PC-9 (cell line): ENCODE measurements around the gene CIITA. TPM values are rescaled to one million over a fixed set of nuclear protein-coding genes. Genes with fewer than 3 reads are reported as not detected.

ENCODE experiments used
- BruUV-seq: library from RNA; stranded (reverse); fragments of 400-500 nt; replicated peaks from 2 replicates; lab custom pipeline; 2021; lab: Mats Ljungman, UMichigan
- CTCF ChIA-PET: fragments of 300-600 bp; sonication (Branson Sonifier 250); formaldehyde crosslinking; loops from one replicate; lab custom pipeline; 2022; ENCODE audit warnings: antibody characterized with exemption; lab: Charles Lee
- POLR2A ChIA-PET: fragments of 300-600 bp; sonication (Branson Sonifier 250); formaldehyde crosslinking; loops from one replicate; lab custom pipeline; 2022; ENCODE audit warnings: antibody characterized with exemption; ENCODE audit not compliant: unreplicated experiment; lab: Charles Lee
- DNase-seq, 2 experiments: peaks; one replicate each; pipeline versions ENCODE4 v3.0.0 to v3.0.0-alpha.2; 2015 to 2022; ENCODE audit warnings: mixed read lengths in 1 of 2
- H2AFZ ChIP-seq: fragments of 200-600 bp; sonication (generic); 2 replicates; pipeline ENCODE4 v1.8.1; 2017; ENCODE audit warnings: antibody characterized with exemption
- H3F3A ChIP-seq: fragments of 200-600 bp; sonication (generic); 2 replicates; pipeline ENCODE4 v1.8.1; 2017; ENCODE audit warnings: antibody characterized with exemption, mild to moderate bottlenecking, low read depth; ENCODE audit not compliant: insufficient read depth
- H3K27ac ChIP-seq: fragments of 200-600 bp; sonication (generic); 2 replicates; pipeline ENCODE4 v1.6.1; 2016; ENCODE audit warnings: mixed run types
- H3K27me3 ChIP-seq: fragments of 200-600 bp; sonication (generic); 2 replicates; pipeline ENCODE4 v1.6.1; 2016; ENCODE audit warnings: low read depth, mixed run types; ENCODE audit not compliant: insufficient read depth
- H3K36me3 ChIP-seq: fragments of 200-600 bp; sonication (generic); 2 replicates; pipeline ENCODE4 v1.6.1; 2016; ENCODE audit warnings: low read depth, mixed run types
- H3K4me1 ChIP-seq: fragments of 200-600 bp; sonication (generic); replicated peaks from 2 replicates; pipeline ENCODE4 v1.6.1; 2016; ENCODE audit warnings: mixed run types; ENCODE audit not compliant: insufficient read depth
- H3K4me2 ChIP-seq: fragments of 200-600 bp; sonication (generic); 2 replicates; pipeline ENCODE4 v1.6.1; 2017; ENCODE audit warnings: mixed run types
- H3K4me3 ChIP-seq: fragments of 200-600 bp; sonication (generic); 2 replicates; pipeline ENCODE4 v1.6.1; 2016; ENCODE audit warnings: mixed run types
- H3K79me2 ChIP-seq: fragments of 200-600 bp; sonication (generic); 2 replicates; pipeline ENCODE4 v1.6.1; 2017; ENCODE audit warnings: low read depth, mixed run types
- H3K9me2 ChIP-seq: fragments of 200-600 bp; sonication (generic); 2 replicates; pipeline ENCODE4 v1.8.1; 2017; ENCODE audit warnings: mild to moderate bottlenecking; ENCODE audit not compliant: insufficient read depth
- H3K9me3 ChIP-seq: fragments of 200-600 bp; sonication (generic); 2 replicates; pipeline ENCODE4 v1.8.1; 2016; ENCODE audit warnings: low read depth; ENCODE audit not compliant: insufficient read depth
- H4K20me1 ChIP-seq: fragments of 200-600 bp; sonication (generic); 2 replicates; pipeline ENCODE4 v1.8.1; 2017; ENCODE audit not compliant: insufficient read depth
- CTCF ChIP-seq: fragments of 200-600 bp; sonication (generic); conservative IDR thresholded peaks from 2 replicates; pipeline ENCODE4 v1.6.1; 2017; ENCODE audit warnings: mixed run types, antibody characterized with exemption, mild to moderate bottlenecking, moderate library complexity
- EZH2 ChIP-seq: fragments of 200-600 bp; sonication (generic); IDR thresholded peaks from 2 replicates; pipeline ENCODE4 v1.8.0; 2017; ENCODE audit warnings: antibody characterized with exemption, low read depth
- intact Hi-C: fragments of 100-400 bp; cut with micrococcal nuclease; formaldehyde crosslinking; loops from one replicate; pipeline ENCODE4 v1.10.0; 2022; ENCODE audit not compliant: unreplicated experiment
- total RNA-seq: library from RNA; stranded (reverse); gene quantifications from 2 replicates; pipeline ENCODE4 v1.2.3, GENCODE V29; 2021

Gene CIITA
- total RNA-seq, 1 experiment from 2014 or later = 1.7 TPM

GRCh38 chr16:10942352-10943063, 65.5 kb downstream of the CIITA start, which contains the start of gene DEXI:
TSS of gene DEXI (minus strand) at chr16:10942468. CDS start at chr16:10942005, 463 bp downstream.
- ChIA-PET POLR2A (interaction anchor here (0.6 to 0.9 kb wide), 14 partner anchors 9 to 1399 kb away, joined by 3 to 6 read pairs (median 4); partner anchors contain the start of gene CIITA), CTCF (interaction anchor here (0.6 to 1.0 kb wide), 4 partner anchors 9 to 428 kb away, joined by 3 to 6 read pairs (median 4); no protein-coding TSS in a partner anchor)
- peaks cover 63% of the 10 kb centered on the region for H3K79me2 ChIP-seq
- H4K20me1 ChIP-seq = peaks cover 21% of the 10 kb centered on the region
- H2AFZ ChIP-seq = peak within 1 kb of the TSS; percentile 89
- H3K4me3 ChIP-seq = peak within 1 kb of the TSS; percentile 56
- TSS peak; percentile 37 for BruUV-seq
- no peaks in the 10 kb centered on the region for H3K27me3 ChIP-seq
- intact Hi-C loops = loop anchor here (1.0 kb wide), 1 partner anchor 198 kb away; no protein-coding TSS in a partner anchor
- DNase-seq = peak; percentile 74 to 98
- H3K4me2 ChIP-seq = peak within 1 kb of the TSS; percentile 94
- H3K27ac ChIP-seq = no peak within 1 kb of the TSS; the same call in 1 of the 2 replicates
- no peaks in the 10 kb centered on the region for H3F3A ChIP-seq
- H3K36me3 ChIP-seq = peaks cover 4% of the 10 kb centered on the region; the same call in 1 of the 2 replicates
- peaks cover 45% of the 10 kb centered on the region for H3K4me1 ChIP-seq
- no peaks in the 10 kb centered on the region for H3K9me3 ChIP-seq
- no peaks in the 10 kb centered on the region for H3K9me2 ChIP-seq
- TF ChIP-seq EZH2 = no peak
- TF ChIP-seq CTCF = peak; percentile 54

- Histone ChIP-seq H2AFZ (peak overlapping the region; percentile 89), H3K9me3 (no peaks in the 10 kb centered on the region), H3K27me3 (no peaks in the 10 kb centered on the region), H3K27ac (no peak overlapping the region), H3K36me3 (peaks cover 4% of the 10 kb centered on the region; the same call in 1 of the 2 replicates), H3K4me1 (peaks cover 45% of the 10 kb centered on the region), H3K9me2 (no peaks in the 10 kb centered on the region), H3K4me3 (peak overlapping the region; percentile 56), H4K20me1 (peaks cover 21% of the 10 kb centered on the region), H3K79me2 (peaks cover 63% of the 10 kb centered on the region), H3K4me2 (peak overlapping the region; percentile 94), H3F3A (no peaks in the 10 kb centered on the region)
- intact Hi-C loops = no loop called here
- TF ChIP-seq EZH2 = no peak
- TF ChIP-seq CTCF = no peak
- no TSS peak for BruUV-seq
- ChIA-PET POLR2A (no interaction called here), CTCF (no interaction called here)
- DNase-seq = no peak
Measured at GRCh38 chr16:10943064-10943353, 66.0 kb downstream of the CIITA start.

GRCh38 chr16:10944249-10945064, 67.5 kb downstream of the CIITA start, which contains the start of gene CLEC16A:
TSS of gene CLEC16A (plus strand) at chr16:10944564. CDS start at chr16:10944718, 154 bp downstream.
- peaks cover 53% of the 10 kb centered on the region for H3K4me1 ChIP-seq
- peak within 1 kb of the TSS; percentile 92 for H3K4me3 ChIP-seq
- H3K27me3 ChIP-seq = no peaks in the 10 kb centered on the region
- TF ChIP-seq EZH2 (no peak), CTCF (peak; percentile 29; the same call in 1 of the 2 replicates)
- peak within 1 kb of the TSS; percentile 97 for H3K4me2 ChIP-seq
- peak; percentile 87 to 99 for DNase-seq
- H3F3A ChIP-seq = no peaks in the 10 kb centered on the region
- peaks cover 13% of the 10 kb centered on the region for H4K20me1 ChIP-seq
- intact Hi-C loops = no loop called here
- ChIA-PET CTCF (interaction anchor here (0.6 to 1.0 kb wide), 3 partner anchors 174 to 430 kb away, joined by 4 to 7 read pairs (median 4); no protein-coding TSS in a partner anchor), POLR2A (interaction anchor here (0.6 to 0.7 kb wide), 2 partner anchors 20 to 952 kb away, joined by 4 to 5 read pairs; no protein-coding TSS in a partner anchor)
- no peaks in the 10 kb centered on the region for H3K9me2 ChIP-seq
- H3K9me3 ChIP-seq = no peaks in the 10 kb centered on the region
- no peak within 1 kb of the TSS for H3K27ac ChIP-seq
- BruUV-seq = TSS peak; percentile 42
- H3K79me2 ChIP-seq = peaks cover 60% of the 10 kb centered on the region
- H3K36me3 ChIP-seq = no peaks in the 10 kb centered on the region; the same call in 1 of the 2 replicates
- peak within 1 kb of the TSS; percentile 95 for H2AFZ ChIP-seq
